H9 (cell line): Measurements from ENCODE around the gene SAG. TPM values are rescaled to one million over a fixed set of nuclear protein-coding genes. Genes with fewer than 3 reads are reported as not detected.

Experiments used
- DNase-seq: peaks from one replicate; pipeline ENCODE4 v3.0.0-alpha.2; 2017
- H2AFZ ChIP-seq: one replicate; pipeline ENCODE4 v1.6.1; 2013; ENCODE audit warnings: mild to moderate bottlenecking, low read length, control low read depth, moderate library complexity
- H2AK5ac ChIP-seq: 2 replicates; pipeline ENCODE4 v1.6.1; 2013; ENCODE audit warnings: low read length, control low read depth, mixed read lengths; ENCODE audit not compliant: insufficient read length
- H2BK120ac ChIP-seq: one replicate; pipeline ENCODE4 v1.6.1; 2013; ENCODE audit warnings: low read depth, mild to moderate bottlenecking, low read length, control low read depth, inconsistent platforms; ENCODE audit not compliant: poor library complexity, severe bottlenecking
- H2BK12ac ChIP-seq: 2 replicates; pipeline ENCODE4 v1.6.1; 2013; ENCODE audit warnings: low read length, control low read depth, mixed read lengths, low read depth; ENCODE audit not compliant: insufficient read length
- H2BK15ac ChIP-seq: 2 replicates; pipeline ENCODE4 v1.6.1; 2013; ENCODE audit warnings: low read depth, low read length, control low read depth
- H2BK20ac ChIP-seq: one replicate; pipeline ENCODE4 v1.6.1; 2013; ENCODE audit warnings: low read depth, mild to moderate bottlenecking, low read length, control low read depth, inconsistent platforms; ENCODE audit not compliant: poor library complexity, severe bottlenecking
- H2BK5ac ChIP-seq: 2 replicates; pipeline ENCODE4 v1.6.1; 2013; ENCODE audit warnings: low read length, control low read depth, mixed read lengths; ENCODE audit not compliant: insufficient read length
- H3K14ac ChIP-seq: 2 replicates; pipeline ENCODE4 v1.6.1; 2013; ENCODE audit warnings: low read length, control low read depth; ENCODE audit not compliant: insufficient read depth
- H3K18ac ChIP-seq: 2 replicates; pipeline ENCODE4 v1.6.1; 2013; ENCODE audit warnings: low read depth, mild to moderate bottlenecking, mixed read lengths, low read length, control low read depth; ENCODE audit not compliant: insufficient read length
- H3K23ac ChIP-seq: 2 replicates; pipeline ENCODE4 v1.6.1; 2013; ENCODE audit warnings: low read length, control low read depth, mixed read lengths, low read depth; ENCODE audit not compliant: insufficient read length
- H3K23me2 ChIP-seq: 2 replicates; pipeline ENCODE4 v1.6.1; 2013; ENCODE audit warnings: low read depth, mild to moderate bottlenecking, mixed read lengths, low read length, control low read depth; ENCODE audit not compliant: insufficient read length, poor library complexity, severe bottlenecking
- H3K27ac ChIP-seq: 2 replicates; pipeline ENCODE4 v1.5.1; 2013; ENCODE audit warnings: low read length, control low read depth, mixed read lengths, low read depth; ENCODE audit not compliant: insufficient read length
- H3K27me3 ChIP-seq: 2 replicates; pipeline ENCODE4 v1.6.1; 2013; ENCODE audit warnings: low read length, control low read depth, inconsistent platforms; ENCODE audit not compliant: insufficient read depth
- H3K4ac ChIP-seq: 2 replicates; pipeline ENCODE4 v1.6.1; 2013; ENCODE audit warnings: low read depth, mild to moderate bottlenecking, control low read depth, inconsistent platforms, low read length, moderate library complexity
- H3K4me1 ChIP-seq: 2 replicates; pipeline ENCODE4 v1.6.1; 2013; ENCODE audit warnings: low read length, control low read depth, inconsistent platforms; ENCODE audit not compliant: insufficient read depth
- H3K4me2 ChIP-seq: 2 replicates; pipeline ENCODE4 v1.6.1; 2013; ENCODE audit warnings: low read length, control low read depth, mixed read lengths; ENCODE audit not compliant: insufficient read length, insufficient read depth
- H3K56ac ChIP-seq: 2 replicates; pipeline ENCODE4 v1.6.1; 2013; ENCODE audit warnings: low read depth, mild to moderate bottlenecking, mixed read lengths, low read length, control low read depth; ENCODE audit not compliant: insufficient read length
- H3K79me1 ChIP-seq: 2 replicates; pipeline ENCODE4 v1.6.1; 2013; ENCODE audit warnings: low read depth, mild to moderate bottlenecking, moderate library complexity, low read length, control low read depth, inconsistent platforms; ENCODE audit not compliant: insufficient read depth, poor library complexity, severe bottlenecking
- H3K79me2 ChIP-seq: 2 replicates; pipeline ENCODE4 v1.6.1; 2013; ENCODE audit warnings: low read length, control low read depth, inconsistent platforms; ENCODE audit not compliant: insufficient read depth
- H3K9ac ChIP-seq: 2 replicates; pipeline ENCODE4 v1.6.1; 2013; ENCODE audit warnings: low read length, control low read depth, mixed read lengths; ENCODE audit not compliant: insufficient read length; ENCODE audit errors: extremely low read depth
- H3K9me3 ChIP-seq: one replicate; pipeline ENCODE4 v1.6.1; 2013; ENCODE audit warnings: low read depth, low read length, inconsistent platforms; ENCODE audit not compliant: control insufficient read depth
- H3T11ph ChIP-seq: one replicate; pipeline ENCODE4 v1.6.1; 2013; ENCODE audit warnings: mild to moderate bottlenecking, low read length, control low read depth, inconsistent platforms
- H4K20me1 ChIP-seq: one replicate; pipeline ENCODE4 v1.6.1; 2013; ENCODE audit not compliant: control insufficient read depth, insufficient read length, insufficient read depth
- H4K5ac ChIP-seq: 2 replicates; pipeline ENCODE4 v1.6.1; 2013; ENCODE audit warnings: low read depth, mild to moderate bottlenecking, mixed read lengths, low read length, control low read depth; ENCODE audit not compliant: insufficient read length
- H4K8ac ChIP-seq: replicated peaks from 2 replicates; pipeline ENCODE4 v1.6.1; 2013; ENCODE audit warnings: low read length, control low read depth, mixed read lengths, low read depth; ENCODE audit not compliant: insufficient read length
- H4K91ac ChIP-seq: 2 replicates; pipeline ENCODE4 v1.6.1; 2013; ENCODE audit warnings: low read depth, mild to moderate bottlenecking, moderate library complexity, mixed read lengths, low read length, control low read depth; ENCODE audit not compliant: insufficient read length
- H3K27ac Mint-ChIP-seq, 3 experiments: 2 replicates in 2 of 3; 3 replicates in 1 of 3; pipeline ENCODE4 v1.8.0; 2020 to 2021; ENCODE audit warnings: mixed read lengths in 3 of 3, mild to moderate bottlenecking in 1 of 3, moderate library complexity in 1 of 3
- H3K27me3 Mint-ChIP-seq: 2 replicates; pipeline ENCODE4 v1.8.0; 2021; ENCODE audit warnings: low read depth, mild to moderate bottlenecking, moderate library complexity, mixed read lengths
- H3K36me3 Mint-ChIP-seq, 3 experiments: 2 replicates in 2 of 3; 3 replicates in 1 of 3; pipeline ENCODE4 v1.8.0; 2020 to 2021; ENCODE audit warnings: low read depth in 3 of 3, mixed read lengths in 3 of 3; ENCODE audit not compliant: insufficient read depth in 1 of 3
- H3K4me1 Mint-ChIP-seq, 2 experiments: 2 replicates each; pipeline ENCODE4 v1.8.0; 2020; ENCODE audit warnings: mixed read lengths in 2 of 2
- H3K4me3 Mint-ChIP-seq, 2 experiments: 2 replicates in 1 of 2; 3 replicates in 1 of 2; pipeline ENCODE4 v1.8.0; 2020 to 2021; ENCODE audit warnings: mild to moderate bottlenecking in 2 of 2, mixed read lengths in 2 of 2, moderate library complexity in 1 of 2
- H3K9me3 Mint-ChIP-seq, 2 experiments: 2 replicates in 1 of 2; 3 replicates in 1 of 2; pipeline ENCODE4 v1.8.0; 2020; ENCODE audit warnings: mild to moderate bottlenecking in 2 of 2, mixed read lengths in 2 of 2, moderate library complexity in 1 of 2
- CTCF ChIP-seq: fragments of 200-600 bp; sonication (generic); conservative IDR thresholded peaks from 3 replicates; pipeline ENCODE4 v1.8.0; 2021; ENCODE audit warnings: antibody characterized with exemption, mild to moderate bottlenecking
- WGBS: extraction: QIAGEN DNeasy Blood & Tissue Kit; methylation state at CpG from one replicate; pipeline ENCODE4 v1.1.7; 2013; ENCODE audit warnings: missing lambda C conversion rate, low lambda C conversion rate, mixed read lengths; ENCODE audit not compliant: insufficient read length; ENCODE audit errors: extremely low coverage; 5-methylcytosine and 5-hydroxymethylcytosine counted together
- total RNA-seq: library from RNA; stranded (reverse); gene quantifications from 2 replicates; pipeline ENCODE4 v1.2.1, GENCODE V29; 2021

Gene SAG
- total RNA-seq, 1 experiment from 2014 or later = not detected

- no peak overlapping the region for H3K4me3 Mint-ChIP-seq
- H3K4me2 ChIP-seq = no peak overlapping the region
- no peak overlapping the region for H3K14ac ChIP-seq
- no peaks in the 10 kb centered on the region; a peak in 1 of 5 replicates for H3K9me3 Mint-ChIP-seq
- no peak overlapping the region for H4K91ac ChIP-seq
- H3K9me3 ChIP-seq = no peaks in the 10 kb centered on the region
- peaks cover 2% of the 10 kb centered on the region for H4K20me1 ChIP-seq
- H4K5ac ChIP-seq = no peak overlapping the region
- H3K23me2 ChIP-seq = no peaks in the 10 kb centered on the region
- H3K9ac ChIP-seq = no peak overlapping the region
- no peak overlapping the region for H3T11ph ChIP-seq
- H2BK20ac ChIP-seq = no peak overlapping the region
- no peak overlapping the region for H4K8ac ChIP-seq
- no peak overlapping the region for H3K4ac ChIP-seq
- peak; percentile 56 for DNase-seq
- no peaks in the 10 kb centered on the region for H3K79me2 ChIP-seq
- H3K36me3 Mint-ChIP-seq = no peaks in the 10 kb centered on the region; a peak in 2 of 7 replicates
- H2AK5ac ChIP-seq = no peak overlapping the region
- H3K18ac ChIP-seq = no peak overlapping the region
- H2BK15ac ChIP-seq = no peak overlapping the region
- no peaks in the 10 kb centered on the region; the same call in 1 of the 2 replicates for H3K27me3 ChIP-seq
- H3K4me1 Mint-ChIP-seq = peaks cover 14 to 15% of the 10 kb centered on the region in 2 experiments
- peaks cover 100% of the 10 kb centered on the region for H3K27me3 Mint-ChIP-seq
- no peak overlapping the region; a peak in 1 of 7 replicates for H3K27ac Mint-ChIP-seq
- H3K23ac ChIP-seq = no peak overlapping the region
- TF ChIP-seq CTCF = no peak
- H3K27ac ChIP-seq = no peak overlapping the region
- H2BK5ac ChIP-seq = no peak overlapping the region
- WGBS = no CpG with 5 or more reads among the region's 7 CpGs
- no peak overlapping the region for H2BK12ac ChIP-seq
- no peaks in the 10 kb centered on the region for H3K79me1 ChIP-seq
- no peak overlapping the region for H2AFZ ChIP-seq
- no peak overlapping the region for H3K56ac ChIP-seq
- peaks cover 2% of the 10 kb centered on the region; the same call in 1 of the 2 replicates for H3K4me1 ChIP-seq
- no peak overlapping the region for H2BK120ac ChIP-seq
These were observed 22.0 kb downstream of the SAG start for GRCh38 chr2:233329489-233330135.
